Activated naive CD4-positive, alpha-beta T cell treated with anti-CD3 and anti-CD28 coated beads for 36 hours (primary cell): Measurements from ENCODE around the gene BRWD1. TPM values are rescaled to one million over a fixed set of nuclear protein-coding genes. Genes with fewer than 3 reads are reported as not detected.
"Not testable (repeated sequence)": the region's sequence is repeated elsewhere in the genome, so short reads cannot be mapped to it uniquely, and the experiment has no call there.

Experiments used
- CTCF ChIA-PET: fragments of 350-600 bp; sonication (Branson Sonifier 250); formaldehyde crosslinking; loops from one replicate; lab custom pipeline; 2021; ENCODE audit warnings: antibody characterized with exemption; lab: Charles Lee
- DNase-seq: peaks from one replicate; pipeline ENCODE4 v3.0.0-alpha.2; 2020
- H3K27ac Mint-ChIP-seq: one replicate; pipeline ENCODE4 v1.8.0; 2021; ENCODE audit warnings: mild to moderate bottlenecking, mixed read lengths
- H3K27me3 Mint-ChIP-seq: one replicate; pipeline ENCODE4 v1.8.0; 2021; ENCODE audit warnings: low read depth, mixed read lengths
- H3K36me3 Mint-ChIP-seq: one replicate; pipeline ENCODE4 v1.8.0; 2021; ENCODE audit warnings: low read depth, mixed read lengths
- H3K4me1 Mint-ChIP-seq: one replicate; pipeline ENCODE4 v1.8.0; 2021; ENCODE audit warnings: low read depth, mixed read lengths
- H3K4me3 Mint-ChIP-seq: one replicate; pipeline ENCODE4 v1.8.0; 2021; ENCODE audit warnings: mild to moderate bottlenecking, moderate library complexity, mixed read lengths
- H3K9me3 Mint-ChIP-seq: one replicate; pipeline ENCODE4 v1.8.0; 2021; ENCODE audit warnings: mixed read lengths
- intact Hi-C: fragments of 100-400 bp; cut with micrococcal nuclease; formaldehyde crosslinking; loops from one replicate; pipeline ENCODE4 v1.15.1; 2023
- total RNA-seq, 2 experiments: library from RNA; stranded (reverse); gene quantifications; one replicate each; pipeline ENCODE4 v1.2.3, GENCODE V29; 2021

The BRWD1 gene
- total RNA-seq, 2 experiments from 2014 or later = 23.0 to 24.5 TPM

DNA sequence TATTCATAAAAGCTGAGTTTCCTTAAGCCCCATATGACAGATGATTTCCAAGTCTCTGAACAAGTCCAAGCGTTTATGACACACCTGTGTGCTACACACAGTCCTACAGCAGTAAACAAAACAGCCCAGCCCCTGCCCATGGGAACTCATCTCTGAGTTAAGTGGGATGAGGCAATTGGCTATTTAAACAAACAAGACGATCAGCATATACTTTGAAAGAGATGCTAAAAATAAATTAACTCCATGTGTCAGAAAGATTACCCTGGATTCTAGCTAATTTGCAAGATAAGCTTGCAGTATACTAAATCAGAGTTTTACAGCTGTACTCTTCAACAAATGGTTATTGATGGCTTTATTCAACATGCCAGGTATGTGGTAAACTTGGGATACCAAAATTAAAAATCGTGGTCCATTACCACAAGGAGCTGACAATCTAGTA lies 137.1 kb downstream of the BRWD1 start:
- H3K36me3 Mint-ChIP-seq = peaks cover 46% of the 10 kb centered on the region
- H3K4me1 Mint-ChIP-seq = peaks cover 23% of the 10 kb centered on the region
- DNase-seq = no peak
- intact Hi-C loops = loop anchor here (5.0 kb wide), 1 partner anchor 444 kb away; no protein-coding TSS in a partner anchor
- H3K9me3 Mint-ChIP-seq = no peaks in the 10 kb centered on the region
- CTCF ChIA-PET = interaction anchor here (0.6 to 1.3 kb wide), 3 partner anchors 24 to 323 kb away, joined by 3 read pairs; no protein-coding TSS in a partner anchor
- no peak overlapping the region for H3K27ac Mint-ChIP-seq
- H3K27me3 Mint-ChIP-seq = no peaks in the 10 kb centered on the region
- no peak overlapping the region for H3K4me3 Mint-ChIP-seq

DNA sequence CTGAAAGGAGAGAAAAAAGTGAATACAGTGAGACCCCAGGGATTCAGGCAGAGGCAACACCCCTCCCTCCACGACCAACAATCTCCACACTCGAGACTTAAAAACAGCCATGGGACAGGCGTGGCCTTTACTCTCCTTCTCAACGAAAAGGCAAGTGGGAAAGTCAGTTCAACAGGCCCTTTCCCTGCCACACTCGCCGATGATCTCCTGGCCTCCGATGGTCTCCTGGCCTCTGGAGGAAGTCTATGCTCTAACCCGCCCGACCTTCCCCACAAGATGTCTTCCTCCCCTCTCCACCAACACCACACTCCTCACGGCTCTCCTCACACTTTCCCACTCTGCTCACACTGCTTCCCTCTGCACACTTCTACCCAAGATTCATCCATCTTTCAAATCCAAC lies 137.8 kb downstream of the BRWD1 start:
- intact Hi-C loops = loop anchor here (5.0 kb wide), 1 partner anchor 443 kb away; no protein-coding TSS in a partner anchor
- no peak overlapping the region for H3K27ac Mint-ChIP-seq
- no peak for DNase-seq
- no peak overlapping the region for H3K4me3 Mint-ChIP-seq
- no peaks in the 10 kb centered on the region for H3K27me3 Mint-ChIP-seq
- H3K4me1 Mint-ChIP-seq = peaks cover 20% of the 10 kb centered on the region
- H3K9me3 Mint-ChIP-seq = no peaks in the 10 kb centered on the region
- CTCF ChIA-PET = interaction anchor here (1.3 kb wide), 1 partner anchor 25 kb away, joined by 3 read pairs; no protein-coding TSS in a partner anchor
- H3K36me3 Mint-ChIP-seq = peaks cover 45% of the 10 kb centered on the region

DNA sequence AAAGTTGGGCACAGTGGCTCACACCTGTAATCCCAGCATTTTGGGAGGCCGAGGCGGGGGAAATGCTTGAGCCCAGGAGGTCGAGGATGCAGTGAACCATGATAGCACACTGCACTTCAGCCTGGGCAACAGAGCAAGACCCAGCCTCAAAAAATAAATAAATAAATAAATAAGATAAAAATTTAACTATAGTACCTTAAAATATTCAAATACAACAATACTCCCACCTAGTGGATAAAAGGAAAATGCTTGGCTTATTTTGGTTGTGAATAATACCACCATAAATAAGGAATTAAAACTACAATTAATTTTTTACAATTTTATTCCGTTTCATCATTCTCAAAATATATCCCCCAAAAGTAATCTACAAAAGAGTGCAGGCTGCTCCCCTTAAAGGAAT lies 138.3 kb downstream of the BRWD1 start:
- peaks cover 44% of the 10 kb centered on the region for H3K36me3 Mint-ChIP-seq
- CTCF ChIA-PET = no interaction called here

DNA sequence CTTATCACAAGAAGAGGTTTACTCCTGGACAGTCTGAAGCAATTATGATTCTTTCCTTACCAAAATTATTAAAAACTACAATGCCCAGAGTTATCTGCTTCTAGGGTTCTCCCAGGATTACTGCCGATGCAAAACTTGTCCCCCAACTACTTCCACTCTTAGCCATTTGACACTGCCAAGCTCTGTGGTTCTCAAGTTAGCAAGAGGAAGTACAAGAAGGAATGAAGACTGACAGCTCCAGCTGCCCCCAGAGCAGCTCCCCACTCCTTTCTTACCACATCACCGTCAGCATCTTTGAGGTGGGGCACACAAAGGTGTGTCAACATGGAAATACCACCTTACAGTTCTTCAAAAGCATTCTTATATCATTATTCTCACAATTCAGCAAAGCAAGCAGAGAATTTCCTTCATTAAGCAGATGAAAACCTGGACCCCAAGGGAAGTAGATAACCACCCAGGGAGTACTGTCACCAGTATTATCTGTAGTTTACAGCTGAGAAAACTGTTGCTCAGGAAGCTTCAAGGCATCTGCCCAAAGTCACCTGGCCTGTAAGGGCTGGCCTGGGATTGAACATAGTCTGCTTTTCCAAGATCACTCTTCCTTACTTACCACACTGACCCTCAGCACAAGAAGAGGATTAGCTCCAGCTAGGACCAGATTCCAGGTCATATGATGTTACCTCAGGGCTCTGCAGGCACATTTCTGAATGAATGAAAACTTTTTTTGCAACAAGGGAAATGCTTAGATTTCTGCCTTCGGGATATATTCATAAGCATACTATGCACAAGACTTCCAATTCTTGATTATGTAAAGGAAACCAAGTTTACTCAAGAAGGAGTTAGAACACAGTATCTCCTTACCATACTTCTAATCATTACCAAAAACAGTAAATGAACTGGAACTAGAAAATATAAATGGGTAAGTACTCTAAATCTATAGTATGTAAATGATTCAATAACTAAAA lies 139.4 kb downstream of the BRWD1 start:
- CTCF ChIA-PET = no interaction called here
- H3K27ac Mint-ChIP-seq = no peak overlapping the region

More for the DNA sequence above, 138.3 kb downstream of the BRWD1 start:
- H3K9me3 Mint-ChIP-seq = no peaks in the 10 kb centered on the region
- H3K4me3 Mint-ChIP-seq = no peak overlapping the region
- H3K4me1 Mint-ChIP-seq = peaks cover 15% of the 10 kb centered on the region
- H3K27me3 Mint-ChIP-seq = no peaks in the 10 kb centered on the region
- no peak overlapping the region for H3K27ac Mint-ChIP-seq
- no peak for DNase-seq
- intact Hi-C loops = loop anchor here (5.0 kb wide), 1 partner anchor 443 kb away; no protein-coding TSS in a partner anchor

DNA sequence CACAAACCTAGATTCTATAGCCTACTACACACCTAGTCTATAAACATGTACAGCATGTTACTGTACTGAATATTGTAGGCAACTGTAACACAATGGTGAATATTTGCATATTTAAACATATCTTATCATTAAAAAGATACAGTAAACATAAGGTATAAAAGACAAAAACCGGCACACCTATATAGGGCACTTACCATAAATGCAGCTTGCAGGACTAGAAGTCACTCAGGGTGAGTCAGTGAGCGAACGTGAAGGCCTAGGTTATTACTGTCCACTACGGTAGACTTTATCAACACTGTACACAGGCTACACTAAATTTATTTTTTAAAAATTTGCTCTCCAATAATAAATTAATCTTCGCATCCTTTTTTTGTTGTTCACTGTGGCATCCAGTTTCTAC lies 143.5 kb downstream of the BRWD1 start:
- intact Hi-C loops = no loop called here
- no peak overlapping the region for H3K27ac Mint-ChIP-seq
- H3K9me3 Mint-ChIP-seq = peaks cover 2% of the 10 kb centered on the region
- CTCF ChIA-PET = no interaction called here
- no peaks in the 10 kb centered on the region for H3K4me1 Mint-ChIP-seq
- DNase-seq = no peak
- H3K36me3 Mint-ChIP-seq = peaks cover 23% of the 10 kb centered on the region
- no peak overlapping the region for H3K4me3 Mint-ChIP-seq
- no peaks in the 10 kb centered on the region for H3K27me3 Mint-ChIP-seq

More for the DNA sequence above, 139.4 kb downstream of the BRWD1 start:
- H3K27me3 Mint-ChIP-seq = no peaks in the 10 kb centered on the region
- intact Hi-C loops = no loop called here
- H3K4me3 Mint-ChIP-seq = no peak overlapping the region
- peaks cover 8% of the 10 kb centered on the region for H3K4me1 Mint-ChIP-seq
- DNase-seq = no peak
- H3K36me3 Mint-ChIP-seq = peaks cover 35% of the 10 kb centered on the region
- H3K9me3 Mint-ChIP-seq = no peaks in the 10 kb centered on the region

DNA sequence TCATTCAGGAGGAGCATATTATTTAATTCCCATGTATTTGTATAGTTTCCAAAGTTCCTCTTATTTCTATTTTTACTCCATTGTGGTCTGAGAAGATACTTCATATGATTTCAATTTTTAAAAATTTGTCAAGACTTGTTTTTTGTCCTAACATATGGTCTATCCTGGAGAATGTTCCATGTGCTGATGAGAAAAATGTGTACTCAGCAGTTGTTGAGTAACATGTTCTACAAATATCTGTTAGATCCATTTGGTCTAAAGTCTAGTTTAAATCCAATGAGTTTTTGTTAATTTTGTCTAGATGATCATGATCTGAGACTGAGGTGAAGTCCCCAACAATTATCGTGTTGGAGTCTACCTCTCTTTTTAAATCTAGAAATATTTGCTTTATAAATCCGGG lies 144.6 kb downstream of the BRWD1 start:
- peaks cover 8% of the 10 kb centered on the region for H3K9me3 Mint-ChIP-seq
- intact Hi-C loops = no loop called here
- H3K27me3 Mint-ChIP-seq = peaks cover 3% of the 10 kb centered on the region
- H3K4me3 Mint-ChIP-seq = no peak overlapping the region
- no peak overlapping the region for H3K27ac Mint-ChIP-seq
- CTCF ChIA-PET = no interaction called here
- peaks cover 18% of the 10 kb centered on the region for H3K36me3 Mint-ChIP-seq
- no peaks in the 10 kb centered on the region for H3K4me1 Mint-ChIP-seq
- no peak for DNase-seq

DNA sequence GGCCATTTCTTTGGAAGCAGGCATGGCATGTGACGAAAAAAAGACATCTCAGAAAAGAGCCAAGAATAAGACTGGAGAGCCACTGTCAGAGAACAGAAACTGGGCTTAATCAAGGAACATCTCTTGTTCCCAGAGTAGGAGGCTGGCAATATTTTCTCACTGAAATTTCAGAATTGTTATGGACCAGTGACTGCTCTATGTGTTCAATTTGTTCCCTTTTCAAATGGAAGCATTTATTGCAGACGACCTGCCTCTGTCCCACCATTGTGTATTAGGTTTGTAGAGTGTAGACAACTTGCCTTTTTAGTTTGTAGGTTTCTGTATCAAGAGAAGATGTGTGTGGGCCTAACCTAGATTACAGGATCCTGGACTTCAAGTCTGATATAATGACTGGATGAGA lies 148.9 kb downstream of the BRWD1 start:
- Mint-ChIP-seq H3K36me3 (peaks cover 2% of the 10 kb centered on the region), H3K27me3 (peaks cover 3% of the 10 kb centered on the region), H3K9me3 (peaks cover 8% of the 10 kb centered on the region), H3K27ac (no peak overlapping the region), H3K4me1 (no peaks in the 10 kb centered on the region), H3K4me3 (no peak overlapping the region)
- DNase-seq = no peak
- CTCF ChIA-PET = no interaction called here
- intact Hi-C loops = no loop called here

DNA sequence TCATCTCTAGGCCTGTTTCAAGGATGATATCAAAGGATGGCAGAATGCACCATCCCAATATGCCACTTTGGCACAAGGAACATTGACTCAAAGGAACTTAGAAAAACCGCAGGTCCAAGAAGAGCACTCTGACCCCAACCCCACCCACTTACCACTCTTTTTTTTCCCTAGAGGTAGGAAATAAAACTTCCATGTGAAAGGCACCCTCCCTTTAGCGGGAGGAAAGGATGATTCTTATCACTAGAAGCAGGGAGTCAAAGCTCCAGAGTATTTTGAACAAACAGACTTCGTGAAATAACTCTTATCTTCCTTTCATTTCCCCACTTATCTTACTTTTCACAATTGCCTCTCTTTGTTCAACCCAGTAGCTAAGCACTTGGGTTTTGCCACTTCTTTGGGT lies 152.4 kb downstream of the BRWD1 start:
- CTCF ChIA-PET = interaction anchor here (0.7 kb wide), 1 partner anchor 291 kb away, joined by 3 read pairs; no protein-coding TSS in a partner anchor
- DNase-seq = no peak
- no peak overlapping the region for H3K4me3 Mint-ChIP-seq
- H3K27ac Mint-ChIP-seq = no peak overlapping the region
- H3K4me1 Mint-ChIP-seq = no peaks in the 10 kb centered on the region
- peaks cover 3% of the 10 kb centered on the region for H3K27me3 Mint-ChIP-seq
- no peaks in the 10 kb centered on the region for H3K36me3 Mint-ChIP-seq
- peaks cover 8% of the 10 kb centered on the region for H3K9me3 Mint-ChIP-seq
- intact Hi-C loops = no loop called here

DNA sequence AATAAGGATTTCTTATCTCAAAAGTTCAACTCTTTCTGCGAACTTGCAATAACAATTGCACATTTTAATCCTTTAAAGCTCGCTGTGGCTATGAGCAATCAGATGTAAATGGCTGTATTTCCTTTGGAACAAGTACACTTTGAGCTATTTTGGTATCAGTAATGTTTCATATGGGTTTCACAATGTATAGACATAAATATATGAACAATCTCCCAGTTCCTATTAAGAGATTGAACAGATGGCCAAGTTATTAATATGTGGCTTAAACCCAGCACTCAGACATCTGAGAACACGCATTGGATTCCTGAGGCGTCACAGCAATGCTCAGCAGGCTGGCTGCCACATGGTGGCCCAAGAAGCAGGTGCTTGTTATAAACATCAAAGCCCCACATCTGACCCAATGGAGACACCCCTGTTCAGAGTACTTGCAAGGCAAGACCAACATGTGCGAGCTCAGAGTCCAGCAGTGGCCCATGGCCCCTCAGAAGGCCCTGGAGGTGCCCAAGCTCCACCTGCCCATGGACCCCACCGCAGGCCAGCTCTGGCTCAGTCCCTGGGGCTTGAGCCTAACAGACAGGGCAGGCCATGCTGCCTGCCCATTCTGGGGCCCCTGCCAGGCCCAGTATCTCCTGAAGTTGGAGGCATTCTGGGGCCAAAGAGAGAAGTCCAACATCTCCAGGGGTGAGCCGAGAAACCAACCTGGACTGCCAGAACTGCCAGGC lies 153.9 kb downstream of the BRWD1 start:
- Mint-ChIP-seq H3K4me1 (no peaks in the 10 kb centered on the region), H3K9me3 (peaks cover 2% of the 10 kb centered on the region), H3K27me3 (no peaks in the 10 kb centered on the region), H3K36me3 (no peaks in the 10 kb centered on the region), H3K4me3 (no peak overlapping the region), H3K27ac (no peak overlapping the region)
- CTCF ChIA-PET = no interaction called here
- intact Hi-C loops = no loop called here
- no peak for DNase-seq

DNA sequence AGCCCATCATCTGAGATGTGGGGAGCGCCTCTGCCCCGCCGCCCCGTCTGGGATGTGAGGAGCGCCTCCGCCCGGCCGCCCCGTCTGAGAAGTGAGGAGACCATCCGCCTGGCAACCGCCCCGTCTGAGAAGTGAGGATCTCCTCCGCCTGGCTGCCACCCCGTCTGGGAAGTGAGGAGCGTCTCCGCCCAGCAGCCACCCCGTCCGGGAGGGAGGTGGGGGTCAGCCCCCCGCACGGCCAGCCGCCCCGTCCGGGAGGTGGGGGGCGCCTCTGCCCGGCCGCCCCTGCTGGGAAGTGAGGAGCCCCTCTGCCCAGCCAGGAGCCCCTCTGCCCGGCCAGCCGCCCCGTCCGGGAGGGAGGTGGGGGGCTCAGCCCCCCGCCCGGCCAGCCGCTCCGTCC lies 156.2 kb downstream of the BRWD1 start:
- DNase-seq, intact Hi-C loops, H3K4me3 Mint-ChIP-seq, H3K27me3 Mint-ChIP-seq, CTCF ChIA-PET, H3K9me3 Mint-ChIP-seq, H3K27ac Mint-ChIP-seq, H3K36me3 Mint-ChIP-seq, H3K4me1 Mint-ChIP-seq: not testable (repeated sequence)

DNA sequence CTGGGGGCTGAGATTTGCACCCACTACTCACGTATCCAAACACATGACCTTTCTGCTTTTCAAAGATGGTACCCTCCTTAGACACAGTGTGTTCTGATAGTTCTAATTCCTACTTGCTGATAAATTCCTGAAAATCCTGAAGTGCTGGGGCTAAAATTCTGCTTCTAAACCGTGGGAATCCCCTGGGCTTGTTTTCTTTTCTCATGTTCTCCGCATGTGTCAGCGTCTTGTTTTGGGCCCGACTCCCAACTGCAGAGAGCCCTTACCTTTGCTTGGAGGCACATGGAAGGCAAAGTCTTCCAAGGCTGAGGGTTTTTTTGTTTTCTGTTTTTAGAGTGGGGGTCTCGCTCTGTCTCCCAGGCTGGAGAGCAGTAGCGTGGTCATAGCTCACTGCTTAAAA lies 157.4 kb downstream of the BRWD1 start:
- Mint-ChIP-seq H3K9me3 (no peaks in the 10 kb centered on the region), H3K27me3 (no peaks in the 10 kb centered on the region), H3K4me1 (no peaks in the 10 kb centered on the region), H3K27ac (no peak overlapping the region), H3K36me3 (no peaks in the 10 kb centered on the region), H3K4me3 (no peak overlapping the region)
- CTCF ChIA-PET = interaction anchor here (0.9 kb wide), 1 partner anchor 17 kb away, joined by 3 read pairs; no protein-coding TSS in a partner anchor
- no peak for DNase-seq
- intact Hi-C loops = no loop called here

DNA sequence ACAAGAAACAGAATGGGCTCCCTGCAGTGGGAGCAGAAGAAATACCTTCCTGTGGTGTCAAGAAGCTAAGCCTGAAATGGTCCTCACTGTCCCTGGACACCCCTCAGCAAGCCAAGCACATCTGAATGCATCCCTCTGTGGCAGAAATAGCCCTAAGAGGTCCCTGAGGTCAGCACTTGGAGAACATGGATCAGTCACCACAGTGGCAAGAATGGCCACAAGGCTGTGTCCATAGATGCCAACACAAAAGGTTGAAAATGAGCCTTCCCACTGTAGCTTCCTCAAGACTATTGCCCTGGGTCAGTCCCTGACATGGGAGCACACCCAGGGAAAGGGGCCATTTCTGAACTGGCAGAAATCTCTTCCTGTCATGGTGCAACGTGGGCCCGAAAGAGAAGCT lies 157.9 kb downstream of the BRWD1 start:
- CTCF ChIA-PET = interaction anchor here (0.9 kb wide), 1 partner anchor 17 kb away, joined by 3 read pairs; no protein-coding TSS in a partner anchor
- Mint-ChIP-seq H3K36me3 (no peaks in the 10 kb centered on the region), H3K27ac (no peak overlapping the region), H3K9me3 (no peaks in the 10 kb centered on the region), H3K4me1 (no peaks in the 10 kb centered on the region), H3K4me3 (no peak overlapping the region), H3K27me3 (no peaks in the 10 kb centered on the region)
- intact Hi-C loops = no loop called here
- no peak for DNase-seq
